Activated gamma-delta T cell (primary cell): ENCODE results near the gene BIRC7.
"Not testable (repeated sequence)": the region's sequence is repeated elsewhere in the genome, so short reads cannot be mapped to it uniquely, and the experiment has no call there.

Source experiments
- DNase-seq: peaks from one replicate; lab custom pipeline; 2025; lab: John Stamatoyannopoulos, UW

BIRC7 gene

GRCh38 chr20:63247671-63248228, 12.0 kb downstream of the BIRC7 start:
- no peak for DNase-seq

GRCh38 chr20:63248835-63249591, 13.3 kb downstream of the BIRC7 start:
- DNase-seq, result no peak

DNA sequence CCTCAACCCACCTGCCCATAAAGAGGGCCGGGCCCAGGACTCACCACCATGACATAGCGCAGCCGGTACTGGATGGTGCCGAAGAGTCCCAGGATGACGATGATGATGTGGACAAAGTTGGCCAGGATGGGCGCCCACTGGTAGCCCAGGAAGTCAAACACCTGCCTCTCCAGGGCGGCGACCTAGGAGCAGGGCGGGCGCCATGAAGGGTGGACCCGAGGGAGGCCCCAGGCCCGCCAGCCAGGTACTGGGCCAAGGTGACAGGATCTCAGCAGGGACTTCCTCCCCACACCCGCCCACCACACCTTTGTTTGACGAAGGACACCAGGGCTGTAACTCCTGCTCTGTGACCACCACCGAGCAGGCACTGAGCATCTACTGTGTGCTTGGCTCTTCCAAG, 14.2 kb downstream of the BIRC7 start:
- DNase-seq, result no peak

DNA sequence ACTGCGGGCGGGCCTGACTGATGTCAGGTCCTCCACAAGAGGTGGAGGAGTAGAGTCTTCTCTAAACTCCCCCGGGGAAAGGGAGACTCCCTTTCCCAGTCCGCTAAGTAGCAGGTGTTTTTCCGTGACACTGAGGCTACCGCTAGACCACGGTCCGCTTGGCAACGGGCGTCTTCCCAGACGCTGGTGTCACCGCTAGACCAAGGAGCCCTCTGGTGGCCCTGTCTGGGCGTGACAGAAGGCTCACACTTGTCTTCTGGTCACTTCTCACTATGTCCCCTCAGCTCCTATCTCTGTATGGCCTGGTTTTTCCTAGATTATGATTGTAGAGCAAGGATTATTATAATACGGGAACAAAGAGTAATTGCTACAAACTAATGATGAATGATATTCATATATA, 15.6 kb downstream of the BIRC7 start:
- DNase-seq, result not testable (repeated sequence)

DNA sequence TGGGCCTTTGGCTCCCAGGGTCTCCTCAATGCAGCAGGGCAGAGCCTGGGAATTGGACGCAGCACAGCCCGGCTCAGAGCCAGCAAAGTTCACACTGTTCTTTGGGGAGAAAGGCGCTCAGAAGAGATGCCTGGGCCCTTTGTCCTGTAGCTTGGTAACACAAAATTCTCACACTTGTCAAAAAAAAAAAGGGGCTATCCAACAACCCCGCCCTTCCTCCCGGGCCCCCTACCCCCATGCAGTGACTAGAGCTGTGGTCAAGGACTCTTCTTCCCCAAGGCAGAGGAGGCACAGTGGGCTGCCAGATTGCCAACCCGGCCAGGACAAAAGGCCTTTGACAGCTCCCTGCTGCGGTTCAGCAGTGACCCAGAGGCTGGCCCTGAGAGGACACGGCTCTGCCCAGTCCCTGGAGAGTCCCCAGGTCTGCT, 16.6 kb downstream of the BIRC7 start:
- no peak for DNase-seq

DNA sequence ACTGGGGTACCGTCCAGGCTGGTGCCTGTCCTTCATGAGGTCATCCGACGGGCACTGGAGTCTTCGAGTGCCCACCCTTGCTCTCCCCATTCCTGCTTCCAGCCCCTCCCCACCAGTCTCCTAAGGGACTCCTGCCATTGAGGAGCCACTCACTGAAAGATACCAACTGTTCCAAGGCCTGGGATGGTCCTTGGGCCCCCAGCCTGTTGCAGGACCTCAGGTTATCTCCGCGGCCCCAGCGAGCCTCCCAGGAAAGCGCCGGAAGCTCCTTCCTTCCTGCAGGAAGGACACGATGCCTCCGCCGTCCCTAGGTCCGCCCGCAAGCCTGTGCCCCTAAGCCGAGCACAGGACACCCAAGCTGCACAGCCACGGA, 17.3 kb downstream of the BIRC7 start:
- no peak for DNase-seq

GRCh38 chr20:63253438-63254231, 17.9 kb downstream of the BIRC7 start:
- DNase-seq, result no peak

GRCh38 chr20:63254232-63254605, 18.5 kb downstream of the BIRC7 start, which contains the start of gene NKAIN4:
Gene NKAIN4 (minus strand): TSS chr20:63254463. CDS start chr20:63254450, 13 bp downstream.
- DNase-seq, result no peak

- DNase-seq, result no peak
Measured at GRCh38 chr20:63254606-63255384, 19.1 kb downstream of the BIRC7 start.

GRCh38 chr20:63255931-63256704, 20.4 kb downstream of the BIRC7 start:
- DNase-seq, result no peak

DNA sequence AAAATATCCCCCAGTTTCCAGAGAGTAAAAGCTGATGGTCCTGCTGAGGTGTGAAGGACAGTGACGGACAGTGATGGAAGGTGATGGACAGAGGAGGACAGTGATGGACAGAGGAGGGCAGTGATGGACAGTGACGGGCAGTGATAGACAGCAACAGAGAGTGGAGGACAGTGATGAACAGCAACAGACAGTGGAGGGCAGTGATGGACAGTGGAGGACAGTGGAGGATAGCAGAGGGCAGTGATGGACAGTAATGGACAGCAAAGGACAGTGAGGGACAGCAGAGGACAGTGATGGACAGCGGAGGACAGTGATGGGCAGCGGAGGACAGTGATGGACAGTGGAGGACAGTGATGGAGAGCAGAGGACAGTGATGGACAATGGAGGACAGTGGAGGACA, 21.2 kb downstream of the BIRC7 start:
- DNase-seq, result no peak

- DNase-seq, result no peak
Measured at GRCh38 chr20:63257629-63258028, 21.9 kb downstream of the BIRC7 start.

GRCh38 chr20:63258781-63259180, 23.1 kb downstream of the BIRC7 start:
- DNase-seq, result no peak

DNA sequence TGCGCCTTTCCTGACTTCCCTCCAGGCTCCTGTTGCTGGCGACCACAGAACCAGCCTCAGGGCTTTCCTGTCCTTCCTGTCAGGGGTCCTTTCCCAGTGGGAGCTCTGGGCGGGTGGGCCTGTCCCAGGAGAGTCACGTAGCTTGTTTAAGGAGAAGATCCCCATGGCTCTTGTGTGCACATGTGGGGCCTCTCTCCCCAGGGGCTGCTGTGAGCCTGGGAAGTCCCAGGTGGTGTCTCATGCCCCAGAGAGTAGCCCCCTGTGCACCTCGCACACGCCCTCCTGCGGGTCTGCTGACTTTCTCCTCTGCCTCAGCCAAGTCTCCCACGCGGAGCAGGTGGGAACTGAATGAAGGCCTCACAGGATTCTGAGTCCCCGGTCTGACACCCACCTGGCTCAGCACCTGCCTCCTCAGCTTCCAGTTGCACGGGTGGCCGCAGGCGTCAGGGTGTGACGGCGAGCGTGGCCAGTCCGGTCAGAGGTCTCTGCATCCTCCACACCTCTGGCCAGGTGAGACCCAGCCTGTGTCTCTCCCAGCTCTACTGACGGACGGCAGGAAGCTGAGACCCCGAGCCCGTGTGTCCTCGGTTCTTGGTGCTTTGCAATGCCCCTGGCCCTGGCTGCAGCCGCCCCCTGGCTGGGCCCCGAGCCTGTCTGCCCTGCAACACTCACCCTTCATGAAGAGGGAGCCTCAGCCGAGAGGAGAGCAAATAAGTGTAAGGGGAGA, 24.2 kb downstream of the BIRC7 start:
- DNase-seq, result no peak

DNA sequence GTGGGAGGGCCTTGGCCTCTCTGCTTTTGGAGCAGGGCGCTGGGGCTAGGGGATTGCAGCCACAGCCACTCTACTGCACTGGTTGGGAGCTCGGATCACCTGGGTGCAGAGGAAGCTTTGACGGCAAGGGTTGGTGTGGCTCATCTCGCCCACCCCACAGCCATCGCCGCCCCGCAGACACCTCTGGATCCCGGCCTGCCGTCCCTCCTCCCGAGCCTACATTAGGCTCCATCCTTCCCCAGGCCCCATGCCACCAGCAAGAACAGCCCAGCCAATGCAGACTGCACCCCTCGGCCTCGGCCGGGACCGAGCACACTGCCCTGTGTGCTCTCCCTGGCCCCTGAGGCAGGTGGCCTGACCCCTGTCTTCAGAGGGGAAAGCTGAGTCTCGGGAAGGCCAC, 24.8 kb downstream of the BIRC7 start:
- no peak for DNase-seq

GRCh38 chr20:63261060-63261794, 25.5 kb downstream of the BIRC7 start:
- no peak for DNase-seq

DNA sequence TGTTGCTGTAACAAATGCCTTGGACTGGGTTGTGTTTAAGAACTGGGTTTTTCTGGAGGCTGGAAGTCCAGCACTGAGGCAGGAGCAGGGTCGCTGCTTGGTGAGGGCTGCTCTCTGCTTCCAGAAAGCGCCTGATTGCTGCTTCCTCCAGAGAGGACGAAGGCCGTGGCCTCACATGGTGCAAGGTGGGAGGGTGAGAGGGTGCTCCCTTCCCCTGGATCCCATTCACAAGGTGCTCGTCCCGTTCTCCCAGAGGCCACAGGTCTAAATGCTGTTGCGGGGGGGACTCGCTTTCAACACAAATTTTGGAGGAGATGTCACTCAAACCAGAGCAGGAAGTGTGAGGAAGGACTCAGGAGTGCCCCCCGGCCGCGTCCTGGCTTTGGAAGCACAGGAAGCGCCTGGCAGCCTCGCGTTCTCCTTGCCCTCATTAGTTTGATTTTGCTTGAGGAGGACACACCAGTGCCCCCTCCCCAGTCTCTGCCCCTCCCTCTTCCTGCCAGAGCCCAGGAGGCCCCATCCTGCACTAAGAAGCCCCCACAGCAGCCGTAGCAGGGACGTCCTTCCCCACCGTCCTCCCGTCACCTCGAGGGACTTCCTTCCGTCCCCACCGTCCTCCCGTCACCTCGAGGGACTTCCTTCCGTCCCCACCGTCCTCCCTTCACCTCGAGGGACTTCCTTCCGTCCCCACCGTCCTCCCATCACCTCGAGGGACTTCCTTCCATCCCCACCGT, 26.3 kb downstream of the BIRC7 start:
- no peak for DNase-seq

- no peak for DNase-seq
Measured at GRCh38 chr20:63262836-63263235, 27.1 kb downstream of the BIRC7 start.

GRCh38 chr20:63264000-63264399, 28.3 kb downstream of the BIRC7 start:
- DNase-seq, result no peak
